GM10847 (cell line): Measurements from ENCODE around the gene ZC3H12C.

ENCODE experiments used
- POLR2A ChIP-seq: IDR thresholded peaks from 2 replicates; pipeline ENCODE4 v1.6.1; 2011; ENCODE audit not compliant: insufficient read length; ENCODE audit errors: extremely low read depth

Gene ZC3H12C

DNA sequence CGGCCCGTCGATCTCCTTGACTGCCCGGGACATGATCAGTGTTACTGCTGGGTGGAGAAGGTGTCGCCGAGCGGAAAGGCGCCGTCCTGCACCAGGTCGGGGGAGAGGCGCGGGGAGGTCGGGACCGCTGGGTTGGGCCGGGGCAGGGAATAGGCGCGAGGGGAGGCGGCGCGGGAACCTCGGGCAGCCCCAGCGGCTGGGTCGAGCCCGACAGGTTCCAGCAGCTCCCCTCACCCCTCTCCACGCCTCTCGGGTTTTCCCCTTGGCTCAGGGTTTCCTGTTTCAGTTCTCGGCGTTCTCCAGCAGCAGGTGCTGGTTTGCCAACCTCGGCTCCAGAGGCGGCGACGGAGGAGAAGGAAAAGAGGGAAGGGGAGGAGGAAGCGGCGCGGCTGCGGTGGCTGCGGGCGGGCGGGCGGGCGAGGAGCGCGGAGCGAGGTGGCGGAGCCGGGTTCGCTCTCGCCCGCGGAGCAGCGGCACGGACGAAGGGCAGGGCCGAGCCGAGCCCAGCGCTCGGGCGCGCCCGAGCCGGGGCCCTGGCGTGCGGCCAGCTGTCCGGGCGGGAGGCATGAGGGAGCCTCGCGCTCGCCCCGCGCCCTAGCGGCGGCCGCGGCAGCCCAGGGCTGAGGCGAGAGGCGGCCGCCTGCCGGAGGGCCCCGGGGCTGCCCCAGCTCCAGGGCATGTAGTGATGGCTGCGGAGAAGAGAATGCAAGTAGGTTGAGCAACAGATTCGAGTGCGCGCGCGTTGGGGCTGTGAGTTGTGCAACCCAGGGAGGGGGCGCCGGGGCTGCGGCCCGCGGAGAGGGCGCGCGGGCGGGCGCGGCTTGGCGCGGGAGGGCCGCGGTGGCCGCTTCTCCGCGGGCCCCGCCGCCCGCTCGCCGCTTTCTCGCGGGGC, at the start of gene ZC3H12C:
TSS of gene ZC3H12C (plus strand) at position 878 of the 892 bp plus-strand sequence. CDS start 20 bp downstream, outside the sequence.
- TF ChIP-seq POLR2A, result peak; percentile 27

DNA sequence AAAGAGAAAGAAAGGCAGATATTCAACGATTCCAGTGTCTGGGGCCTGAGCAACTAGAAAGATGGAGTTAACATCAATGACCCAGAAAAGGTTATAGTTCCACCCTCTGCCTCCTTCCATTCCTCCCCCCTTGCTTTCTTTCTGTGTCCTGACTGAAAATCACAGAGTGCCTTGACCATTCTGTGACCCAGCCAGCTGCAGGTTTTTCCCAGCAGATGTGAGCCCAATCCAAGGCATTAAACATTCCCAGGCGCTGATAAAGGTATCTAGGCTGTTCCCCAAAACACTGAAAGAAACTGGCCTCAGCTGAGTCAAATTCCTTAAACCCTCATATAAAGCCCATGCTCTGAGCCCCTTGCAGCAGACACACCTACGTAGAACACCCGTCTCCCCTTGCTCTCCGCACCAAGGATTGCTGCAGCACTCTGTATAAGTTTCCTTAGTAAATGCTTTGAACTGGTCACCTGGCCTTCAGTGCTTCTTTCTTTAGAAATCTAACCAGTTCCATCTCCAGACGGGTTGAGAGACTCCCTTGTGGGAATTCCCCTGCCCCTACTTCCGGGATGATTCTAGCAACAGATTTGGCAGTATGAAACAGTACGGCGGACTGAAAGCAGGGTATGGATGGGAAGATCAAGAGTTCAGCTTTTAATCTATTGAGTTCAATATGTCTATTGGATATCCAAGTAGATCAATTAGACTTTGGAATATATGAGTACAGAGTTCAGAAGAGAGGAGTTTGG, 48.8 kb upstream of the ZC3H12C start:
- TF ChIP-seq POLR2A, result no peak

DNA sequence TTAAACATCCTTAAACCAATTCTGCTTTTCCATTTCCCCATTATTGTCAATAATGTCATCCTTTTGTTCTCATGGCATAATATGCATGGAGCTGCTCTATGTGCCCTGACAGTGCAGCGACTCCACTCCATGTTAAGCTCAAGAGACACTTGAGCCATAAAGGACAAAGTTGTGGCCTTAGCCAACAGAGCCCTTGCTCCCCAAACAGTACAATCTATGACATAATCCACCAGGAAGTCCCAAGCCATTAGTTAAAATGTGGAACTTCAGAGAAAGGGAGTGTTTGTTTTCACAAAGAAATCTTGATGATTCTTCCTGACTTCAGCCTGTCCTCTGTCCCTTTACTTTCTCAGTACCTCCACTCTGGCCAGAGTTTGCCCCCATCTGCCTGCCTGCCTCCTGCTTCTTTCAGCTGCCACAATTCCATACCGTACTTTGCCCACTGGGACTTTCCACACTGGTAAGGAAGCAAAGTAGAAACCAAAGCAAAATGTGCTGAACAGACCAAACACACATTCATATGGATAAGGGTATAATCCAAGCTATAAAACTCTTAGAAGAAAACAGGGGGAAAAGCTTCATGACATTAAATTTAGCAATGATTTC, 46.3 kb upstream of the ZC3H12C start:
- TF ChIP-seq POLR2A, result no peak

DNA sequence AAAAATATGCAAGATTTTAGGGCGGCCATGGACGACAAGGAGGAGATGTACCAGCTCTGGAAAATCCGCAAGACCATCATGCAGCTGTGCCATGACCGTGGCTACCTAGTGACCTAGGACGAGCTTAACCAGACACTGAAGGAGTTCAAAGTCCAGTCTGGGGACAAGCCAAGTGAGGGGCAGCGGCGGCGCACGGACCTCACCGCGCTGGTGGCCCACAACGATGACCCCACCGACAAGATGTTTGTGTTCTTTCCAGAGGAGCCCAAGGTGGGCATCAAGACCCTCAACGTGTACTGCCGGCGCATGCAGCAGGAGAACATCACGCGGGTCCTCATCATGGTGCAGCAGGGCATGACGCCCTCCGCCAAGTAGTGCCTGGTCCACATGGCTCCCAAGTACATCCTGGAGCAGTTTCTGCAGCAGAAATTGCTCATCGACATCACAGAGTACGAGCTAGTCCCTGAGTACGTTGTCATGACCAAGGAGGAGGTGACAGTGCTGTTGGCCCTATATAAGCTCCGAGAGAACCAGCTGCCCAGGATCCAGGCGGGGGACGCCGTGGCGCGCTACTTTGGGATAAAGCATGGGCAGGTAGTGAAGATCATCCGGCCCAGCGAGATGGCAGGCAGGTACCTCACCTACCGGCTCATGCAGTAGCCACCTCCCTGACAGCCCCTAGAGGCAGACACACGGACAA, 43.5 kb upstream of the ZC3H12C start:
- no peak for TF ChIP-seq POLR2A

DNA sequence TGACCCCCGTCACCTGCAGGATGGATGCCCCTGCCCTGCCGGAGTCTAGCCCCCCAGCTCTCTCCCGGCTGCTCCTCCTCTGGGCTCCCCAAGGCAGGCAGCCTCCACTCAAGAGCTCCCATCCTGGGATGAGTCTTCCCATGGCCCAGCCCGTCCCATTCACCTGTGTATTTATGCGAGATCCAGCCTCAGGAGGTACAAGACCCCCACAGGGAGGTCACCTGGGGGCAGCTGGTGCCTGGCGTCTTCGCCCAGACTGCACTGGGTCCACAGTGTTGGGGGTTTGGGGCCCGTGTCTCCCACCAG, 43.0 kb upstream of the ZC3H12C start:
- no peak for TF ChIP-seq POLR2A

DNA sequence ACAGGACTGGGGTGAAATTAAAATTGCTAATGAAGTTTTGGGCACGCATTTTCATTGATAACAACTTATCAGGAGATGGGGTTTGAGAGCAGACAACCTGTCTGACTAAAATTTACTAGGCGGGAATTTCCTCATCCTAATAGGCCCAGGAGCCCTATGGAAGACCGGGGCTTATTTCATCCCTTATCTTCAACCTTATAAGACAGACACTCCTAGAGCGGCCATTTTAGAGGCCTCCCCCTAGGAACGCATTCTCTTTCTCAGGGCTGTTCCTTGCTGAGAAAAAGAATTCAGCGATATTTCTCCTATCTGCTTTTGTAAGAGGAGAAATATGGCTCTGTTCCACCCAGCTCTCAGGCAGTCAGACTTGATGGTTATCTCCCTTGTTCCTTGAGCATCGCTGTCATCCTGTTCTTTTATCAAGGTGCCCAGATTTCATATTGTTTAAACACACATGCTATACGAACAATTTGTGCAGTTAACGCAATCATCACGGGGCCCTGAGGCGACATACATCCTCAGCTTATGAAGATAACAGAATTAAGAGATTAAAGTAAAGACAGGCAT, 39.3 kb upstream of the ZC3H12C start:
- TF ChIP-seq POLR2A, result no peak

DNA sequence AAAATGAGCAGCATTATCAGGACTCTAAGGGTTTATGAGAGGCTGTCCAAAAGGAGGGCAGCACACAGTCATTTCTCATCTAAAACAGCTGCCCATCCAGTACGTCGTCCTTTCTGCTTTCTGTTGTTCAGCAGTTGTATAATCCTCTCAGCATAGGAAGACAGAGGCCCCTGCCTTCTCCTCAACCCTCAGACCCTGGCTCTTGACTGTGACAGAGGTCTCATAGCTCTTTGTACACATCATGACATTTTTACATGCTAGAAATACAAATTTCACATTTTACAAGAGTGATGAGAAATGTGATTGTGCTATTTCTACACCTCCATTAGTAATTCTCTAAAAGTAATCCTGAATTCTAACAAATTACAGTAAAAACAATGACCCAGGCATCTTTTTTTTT, 36.2 kb upstream of the ZC3H12C start:
- no peak for TF ChIP-seq POLR2A

DNA sequence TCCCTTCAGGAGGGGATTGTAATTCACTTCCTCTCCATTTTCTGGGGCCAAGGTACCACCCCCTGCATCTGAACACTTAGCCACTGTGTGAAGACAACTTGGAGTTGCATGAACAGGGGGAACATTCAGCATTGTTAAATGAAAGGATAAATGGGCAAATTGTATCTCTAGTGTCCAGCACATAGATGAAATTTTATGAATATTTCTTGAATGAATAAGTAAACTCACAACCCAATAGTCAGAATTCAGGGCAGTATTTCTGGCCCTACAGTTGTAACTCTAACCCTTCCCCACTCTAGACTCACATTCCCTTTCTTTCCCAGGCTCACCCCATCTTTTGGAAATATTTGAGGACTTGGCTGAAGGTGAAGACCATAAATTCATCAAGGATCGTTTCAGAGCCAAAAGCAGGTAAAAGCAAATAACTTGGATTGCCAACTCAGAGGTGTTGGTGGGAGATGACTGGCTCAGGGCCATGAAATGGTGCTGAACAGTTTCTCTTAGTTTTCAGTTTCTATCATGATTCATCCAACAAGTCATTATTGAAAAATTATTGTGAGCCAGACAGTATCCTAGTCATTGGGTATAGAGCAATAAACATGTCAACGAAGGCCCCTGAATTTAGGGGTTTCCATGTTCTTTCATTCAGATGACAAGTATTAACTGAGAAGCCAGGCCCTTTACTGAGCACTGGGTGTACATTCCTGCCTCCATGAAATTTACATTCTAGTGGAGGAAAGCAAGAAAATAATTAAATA, 33.3 kb upstream of the ZC3H12C start:
- TF ChIP-seq POLR2A, result no peak

DNA sequence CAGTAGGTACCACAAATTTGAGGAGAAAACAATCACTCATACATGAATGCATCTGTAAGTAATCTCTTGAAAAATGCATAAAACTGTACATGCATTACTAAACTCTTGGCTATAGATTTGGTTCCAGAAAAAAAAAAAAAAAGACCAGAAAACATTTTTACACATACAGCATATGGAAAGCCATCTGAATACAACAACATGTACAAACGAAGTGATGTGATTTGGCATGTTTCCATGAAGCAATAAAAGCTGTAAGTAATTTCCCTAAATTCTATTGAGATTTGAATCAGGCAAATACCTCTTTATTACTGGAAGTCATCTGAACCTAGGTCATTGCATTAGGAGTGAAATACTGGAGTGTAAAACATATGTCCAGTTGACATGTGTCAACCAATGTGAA, 31.9 kb upstream of the ZC3H12C start:
- no peak for TF ChIP-seq POLR2A

DNA sequence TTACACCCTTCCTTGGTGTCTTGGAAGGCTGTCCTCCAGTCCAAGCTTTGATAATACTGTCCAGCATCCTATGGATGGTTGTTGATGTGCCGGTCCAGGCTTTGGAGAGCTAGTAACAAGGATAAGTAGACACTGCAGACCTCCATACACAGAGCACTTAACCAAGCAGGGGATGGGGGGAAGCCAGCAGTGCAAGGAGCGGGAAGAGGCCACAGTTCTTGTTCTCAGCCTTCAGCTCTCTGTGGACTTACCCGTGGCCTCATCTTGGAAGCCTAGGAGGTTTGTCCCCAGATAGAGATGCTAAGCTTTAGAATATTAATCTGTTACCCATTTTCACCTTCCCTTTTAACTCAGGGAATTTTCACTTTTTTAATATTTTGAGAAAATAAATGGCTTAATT, 30.9 kb upstream of the ZC3H12C start:
- no peak for TF ChIP-seq POLR2A

DNA sequence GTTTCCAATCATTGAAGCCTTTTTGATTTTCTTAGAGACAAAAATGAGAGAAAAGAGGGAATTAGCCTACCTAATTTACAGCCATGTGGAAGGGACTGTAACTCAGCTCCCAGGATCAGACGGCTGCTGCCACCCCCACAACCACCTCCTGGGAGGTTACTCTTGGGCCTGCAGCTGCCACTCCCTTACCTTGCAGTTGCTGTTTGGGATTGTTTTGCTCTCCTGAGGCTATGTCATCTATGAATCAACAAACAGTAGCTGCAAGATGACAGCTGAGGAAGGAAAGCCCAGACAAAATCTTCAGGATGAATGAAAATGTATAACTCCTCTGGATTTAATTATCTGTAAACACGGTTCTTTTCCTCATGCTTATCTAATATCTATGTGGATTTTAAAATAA, 28.0 kb upstream of the ZC3H12C start:
- no peak for TF ChIP-seq POLR2A

DNA sequence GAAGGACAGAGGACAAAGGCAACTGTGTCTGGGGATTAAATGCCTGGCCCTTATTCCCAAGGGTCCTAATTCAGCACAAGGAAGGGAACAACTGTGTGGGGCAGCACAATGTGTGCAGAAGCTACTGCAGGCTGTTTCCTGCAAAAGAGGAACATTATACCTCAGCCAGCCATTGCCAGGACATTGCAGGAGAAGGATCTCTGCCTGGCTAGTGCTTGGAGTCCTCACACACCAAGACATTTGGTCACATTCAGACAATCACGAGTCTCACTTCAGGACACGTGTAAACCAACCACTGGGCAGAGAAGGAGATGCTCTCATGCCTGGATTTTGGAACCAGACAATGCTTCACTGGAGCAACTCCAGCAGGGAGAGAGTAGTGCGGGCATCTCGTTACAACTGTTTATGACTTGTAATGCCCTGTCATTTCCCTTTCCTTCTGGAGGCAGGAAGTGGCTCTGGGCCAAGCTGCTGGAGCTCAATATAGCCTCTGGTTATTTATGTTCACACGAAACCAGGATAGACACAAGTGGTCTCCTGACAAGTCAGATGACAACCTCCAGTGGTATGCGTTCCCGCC, 23.9 kb upstream of the ZC3H12C start:
- TF ChIP-seq POLR2A, result no peak

DNA sequence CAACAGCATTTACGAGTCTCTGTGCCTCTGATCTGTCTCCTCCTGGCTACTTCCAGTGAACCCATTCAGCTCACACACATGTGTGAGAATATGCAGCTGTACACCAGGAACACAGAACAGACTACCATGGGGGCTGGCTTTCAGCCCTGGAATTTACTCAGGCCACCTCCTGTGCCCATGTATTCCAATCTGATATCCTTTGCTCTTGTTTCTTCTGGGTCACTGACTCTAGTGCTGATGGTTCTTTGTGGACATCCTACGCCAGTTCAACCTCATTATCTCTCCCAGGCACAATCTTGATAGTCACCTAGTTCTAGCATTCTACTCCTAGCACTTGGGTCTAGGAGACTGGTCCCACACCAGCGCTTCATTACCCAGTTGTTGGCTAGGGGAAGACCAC, 23.0 kb upstream of the ZC3H12C start:
- no peak for TF ChIP-seq POLR2A

DNA sequence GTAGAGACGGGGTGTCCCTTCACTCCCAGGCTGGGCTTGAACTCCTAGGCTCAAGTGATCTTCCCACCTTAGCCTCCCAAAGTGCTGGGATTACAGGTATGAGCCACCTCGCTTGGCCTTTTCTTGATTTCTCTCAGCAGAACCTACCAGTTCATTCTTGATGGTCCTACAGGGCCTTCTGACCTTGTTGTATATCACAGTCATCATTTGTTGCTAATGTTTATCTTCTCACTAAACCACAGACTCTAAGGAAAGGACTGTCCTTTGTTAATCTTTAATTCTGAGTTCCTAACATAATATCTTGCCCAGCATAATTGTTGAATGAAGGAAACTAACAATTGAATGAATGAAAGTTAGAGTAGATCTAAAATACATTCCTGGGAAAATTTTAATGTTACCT, 22.0 kb upstream of the ZC3H12C start:
- no peak for TF ChIP-seq POLR2A
